ENCODE measurements around the gene SLC43A2. TPM values are rescaled to one million over a fixed set of nuclear protein-coding genes. Genes with fewer than 3 reads are reported as not detected.
"Not testable (repeated sequence)": the region's sequence is repeated elsewhere in the genome, so short reads cannot be mapped to it uniquely, and the experiment has no call there.

SLC43A2 gene
- 3.3 TPM in 2 replicates for total RNA-seq (2022)
- Bru-seq, nascent RNA: percentile 30 among the genes with signal in this experiment
- percentile 27 among the genes with signal in this experiment for BruChase-seq, experiment 1, labeled RNA remaining after a 6-hour chase
- BruChase-seq, experiment 2, labeled RNA remaining after a 2-hour chase: percentile 25 among the genes with signal in this experiment
- long read RNA-seq, full-length matches to known transcripts: 4 of 4 reads
- long read RNA-seq, partial matches to known transcripts: 0 of 4 reads
- long read RNA-seq, other reads (novel, unspliced or antisense): 0 of 4 reads

- peak within 1 kb of the TSS; percentile 85 for H3K27ac Mint-ChIP-seq (ENCODE audit: unreplicated experiment)
- no peak for TF ChIP-seq CTCF (IDR thresholded peaks at IDR 0.05; ENCODE audit: unreplicated experiment)
- H3K36me3 Mint-ChIP-seq (ENCODE audit: insufficient read depth, unreplicated experiment): peaks cover 16% of the 10 kb centered on the region
- no peaks in the 10 kb centered on the region for H3K9me3 Mint-ChIP-seq (ENCODE audit: low read depth, unreplicated experiment)
- CTCF ChIA-PET: interaction anchor here (1.0 to 3.2 kb wide), 2 partner anchors 51 to 54 kb away, joined by 3 to 54 read pairs; no protein-coding TSS in a partner anchor
- peak; percentile 75 for DNase-seq
- no peaks in the 10 kb centered on the region for H3K4me1 Mint-ChIP-seq (ENCODE audit: low read depth, unreplicated experiment)
- BruUV-seq (replicated peaks): no TSS peak
- peak within 1 kb of the TSS; percentile 85 for H3K4me3 Mint-ChIP-seq (ENCODE audit: low read depth, unreplicated experiment)
- peaks cover 41% of the 10 kb centered on the region for H3K27me3 Mint-ChIP-seq (ENCODE audit: unreplicated experiment)
- intact Hi-C loops (cut with micrococcal nuclease; ENCODE audit: unreplicated experiment): no loop called here
These were observed at the start of gene SLC43A2 for GRCh38 chr17:1627982-1628855. SLC43A2 (minus strand) TSS chr17:1628834; CDS start chr17:1627874, 960 bp downstream.

- H3K27me3 Mint-ChIP-seq (ENCODE audit: unreplicated experiment): no peaks in the 10 kb centered on the region
- no peaks in the 10 kb centered on the region for H3K4me1 Mint-ChIP-seq (ENCODE audit: low read depth, unreplicated experiment)
- H3K9me3 Mint-ChIP-seq (ENCODE audit: low read depth, unreplicated experiment): no peaks in the 10 kb centered on the region
- intact Hi-C loops (cut with micrococcal nuclease; ENCODE audit: unreplicated experiment): no loop called here
- no peak for TF ChIP-seq CTCF (IDR thresholded peaks at IDR 0.05; ENCODE audit: unreplicated experiment)
- CTCF ChIA-PET: no interaction called here
- no peak for DNase-seq
- H3K27ac Mint-ChIP-seq (ENCODE audit: unreplicated experiment): no peak overlapping the region
- peaks cover 48% of the 10 kb centered on the region for H3K36me3 Mint-ChIP-seq (ENCODE audit: insufficient read depth, unreplicated experiment)
- no peak overlapping the region for H3K4me3 Mint-ChIP-seq (ENCODE audit: low read depth, unreplicated experiment)
- BruUV-seq (replicated peaks): TSS peak; percentile 2
These were observed 47.8 kb upstream of the SLC43A2 start for GRCh38 chr17:1676401-1676800.

DNA sequence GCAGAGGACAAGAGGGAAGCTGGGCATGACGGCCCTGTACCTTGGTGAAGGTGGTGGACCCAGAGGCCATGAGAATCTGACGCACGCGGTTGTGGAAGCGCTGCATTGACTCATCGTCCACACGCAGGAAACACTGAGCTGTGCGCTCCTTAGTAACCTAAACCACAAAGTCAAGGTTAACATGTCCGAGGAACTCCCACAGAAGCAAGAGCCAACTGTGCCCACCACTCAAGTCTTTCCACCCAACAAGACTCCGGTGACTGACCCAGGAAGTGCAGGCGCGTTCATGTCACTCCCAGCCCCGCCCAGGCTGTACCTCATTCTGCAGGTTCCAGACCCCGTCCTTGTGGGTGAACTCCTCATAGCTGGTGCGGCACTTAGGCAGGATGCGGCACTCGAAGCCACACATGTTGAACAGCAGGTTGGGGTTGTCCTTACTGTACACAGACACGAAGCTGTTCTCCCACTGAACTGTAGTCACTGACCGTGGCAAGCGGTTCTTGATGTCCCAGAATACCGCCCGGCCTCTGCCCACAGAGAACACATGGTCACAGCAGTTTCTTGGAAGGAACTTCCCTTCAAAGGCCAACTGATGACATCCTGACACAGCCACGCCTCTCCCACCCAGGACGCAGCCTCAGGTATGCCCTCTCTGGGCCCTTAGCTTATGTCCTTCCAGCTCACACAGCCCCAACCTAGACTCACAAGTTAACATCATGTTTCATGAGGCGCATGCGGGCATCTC is 44.6 kb upstream of the SLC43A2 start:
- BruUV-seq (replicated peaks): no TSS peak
- no peak overlapping the region for H3K27ac Mint-ChIP-seq (ENCODE audit: unreplicated experiment)
- no peaks in the 10 kb centered on the region for H3K9me3 Mint-ChIP-seq (ENCODE audit: low read depth, unreplicated experiment)
- intact Hi-C loops (cut with micrococcal nuclease; ENCODE audit: unreplicated experiment): no loop called here
- H3K4me1 Mint-ChIP-seq (ENCODE audit: low read depth, unreplicated experiment): peaks cover 17% of the 10 kb centered on the region
- H3K4me3 Mint-ChIP-seq (ENCODE audit: low read depth, unreplicated experiment): no peak overlapping the region
- no peak for TF ChIP-seq CTCF (IDR thresholded peaks at IDR 0.05; ENCODE audit: unreplicated experiment)
- H3K27me3 Mint-ChIP-seq (ENCODE audit: unreplicated experiment): no peaks in the 10 kb centered on the region
- H3K36me3 Mint-ChIP-seq (ENCODE audit: insufficient read depth, unreplicated experiment): peaks cover 56% of the 10 kb centered on the region
- no peak for DNase-seq
- CTCF ChIA-PET: no interaction called here

GRCh38 chr17:1663934-1664333 is 35.3 kb upstream of the SLC43A2 start:
- H3K27ac Mint-ChIP-seq (ENCODE audit: unreplicated experiment); H3K4me3 Mint-ChIP-seq (ENCODE audit: low read depth, unreplicated experiment); BruUV-seq (replicated peaks); CTCF ChIA-PET; DNase-seq; H3K4me1 Mint-ChIP-seq (ENCODE audit: low read depth, unreplicated experiment); H3K9me3 Mint-ChIP-seq (ENCODE audit: low read depth, unreplicated experiment); intact Hi-C loops (cut with micrococcal nuclease; ENCODE audit: unreplicated experiment); H3K27me3 Mint-ChIP-seq (ENCODE audit: unreplicated experiment): not testable (repeated sequence)
- peaks cover 51% of the 10 kb centered on the region for H3K36me3 Mint-ChIP-seq (ENCODE audit: insufficient read depth, unreplicated experiment)

Data from Calu3 (cell line).